Upper lobe of left lung (tissue), 4 donors: Measurements from ENCODE around the gene PPM1D.

Source experiments
- POLR2A ChIP-seq, 4 donors: fragments of 450-650 bp; IDR thresholded peaks; one replicate each; pipeline ENCODE4 v1.5.1; 2016 to 2017; ENCODE audit warnings: antibody characterized with exemption in 4 of 4, mild to moderate bottlenecking in 2 of 4
- TF ChIP-seq, protein P1 (sequence below), 6 experiments: fragments of 450-650 bp in 4 of 6; fragments of 200-600 bp in 2 of 6; sonication (generic) in 2 of 6; IDR thresholded peaks; one replicate each; pipeline ENCODE4 v1.5.1; 2016 to 2019; ENCODE audit warnings: antibody characterized with exemption in 6 of 6

DNA sequence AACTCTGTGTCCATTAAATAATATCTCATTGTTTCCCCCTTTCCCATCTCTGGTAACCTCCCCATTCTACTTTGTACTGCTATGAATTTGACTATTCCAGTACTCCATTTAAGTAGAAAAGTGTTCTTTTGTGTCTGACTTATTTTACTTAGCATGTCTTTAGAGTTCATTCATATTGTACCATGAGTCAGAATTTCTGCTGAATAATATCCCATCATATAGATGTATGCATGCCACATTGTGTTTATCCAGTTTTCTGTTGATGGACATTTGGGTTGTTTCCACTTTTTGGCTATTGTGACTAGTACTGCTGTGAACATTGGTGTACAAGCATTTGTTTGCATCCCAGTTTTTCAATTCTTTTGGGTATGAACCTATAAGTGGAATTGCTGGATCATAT lies 6.0 kb downstream of the PPM1D start:
- TF ChIP-seq, protein P1, sequence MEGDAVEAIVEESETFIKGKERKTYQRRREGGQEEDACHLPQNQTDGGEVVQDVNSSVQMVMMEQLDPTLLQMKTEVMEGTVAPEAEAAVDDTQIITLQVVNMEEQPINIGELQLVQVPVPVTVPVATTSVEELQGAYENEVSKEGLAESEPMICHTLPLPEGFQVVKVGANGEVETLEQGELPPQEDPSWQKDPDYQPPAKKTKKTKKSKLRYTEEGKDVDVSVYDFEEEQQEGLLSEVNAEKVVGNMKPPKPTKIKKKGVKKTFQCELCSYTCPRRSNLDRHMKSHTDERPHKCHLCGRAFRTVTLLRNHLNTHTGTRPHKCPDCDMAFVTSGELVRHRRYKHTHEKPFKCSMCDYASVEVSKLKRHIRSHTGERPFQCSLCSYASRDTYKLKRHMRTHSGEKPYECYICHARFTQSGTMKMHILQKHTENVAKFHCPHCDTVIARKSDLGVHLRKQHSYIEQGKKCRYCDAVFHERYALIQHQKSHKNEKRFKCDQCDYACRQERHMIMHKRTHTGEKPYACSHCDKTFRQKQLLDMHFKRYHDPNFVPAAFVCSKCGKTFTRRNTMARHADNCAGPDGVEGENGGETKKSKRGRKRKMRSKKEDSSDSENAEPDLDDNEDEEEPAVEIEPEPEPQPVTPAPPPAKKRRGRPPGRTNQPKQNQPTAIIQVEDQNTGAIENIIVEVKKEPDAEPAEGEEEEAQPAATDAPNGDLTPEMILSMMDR (IDR thresholded peaks at IDR 0.05): no peak
- no peak for TF ChIP-seq POLR2A (IDR thresholded peaks at IDR 0.05)
